Upper lobe of right lung (tissue), 1 donor: ENCODE measurements around the gene NUP50. TPM values are rescaled to one million over a fixed set of nuclear protein-coding genes. Genes with fewer than 3 reads are reported as not detected.

ENCODE experiments used
- ATAC-seq: fragments of 200-7000 bp; cut with Tn5 transposase; one replicate; pipeline ENCODE4 v1.9.1; 2020; ENCODE audit warnings: mild to moderate bottlenecking, moderate library complexity
- DNase-seq: peaks from one replicate; pipeline ENCODE4 v3.0.0-alpha.2; 2020
- H3K27ac ChIP-seq: fragments of 200-600 bp; one replicate; pipeline ENCODE4 v1.8.0; 2022
- H3K27me3 ChIP-seq: fragments of 200-600 bp; one replicate; pipeline ENCODE4 v1.8.0; 2022; ENCODE audit warnings: mild to moderate bottlenecking
- H3K36me3 ChIP-seq: fragments of 200-600 bp; one replicate; pipeline ENCODE4 v1.8.0; 2022
- H3K4me1 ChIP-seq: fragments of 200-600 bp; one replicate; pipeline ENCODE4 v1.8.0; 2022
- H3K4me3 ChIP-seq: fragments of 200-600 bp; one replicate; pipeline ENCODE4 v1.8.0; 2022; ENCODE audit warnings: mild to moderate bottlenecking
- H3K9me3 ChIP-seq: fragments of 200-600 bp; one replicate; pipeline ENCODE4 v1.8.0; 2022
- intact Hi-C: fragments of 100-400 bp; cut with DNase I; formaldehyde crosslinking; loops from one replicate; pipeline ENCODE4 v1.11.0; 2022
- total RNA-seq: library from RNA; stranded (reverse); fragmentation: NEBNext Ultra II Directional; extraction: Animal tissue kit (Norgen Biotek cat#: 25700); gene quantifications from one replicate; pipeline ENCODE4 v1.2.1, GENCODE V29; 2021
- TF ChIP-seq, protein P1 (sequence below): fragments of 200-600 bp; IDR thresholded peaks from one replicate; pipeline ENCODE4 v1.8.0; 2022; ENCODE audit warnings: antibody characterized with exemption
- donor health status: DM: no; HTN: yes; CAD: no; lungs with severe emphysema.

NUP50 gene
- total RNA-seq, 1 donor from 2014 or later = 51.5 TPM

DNA sequence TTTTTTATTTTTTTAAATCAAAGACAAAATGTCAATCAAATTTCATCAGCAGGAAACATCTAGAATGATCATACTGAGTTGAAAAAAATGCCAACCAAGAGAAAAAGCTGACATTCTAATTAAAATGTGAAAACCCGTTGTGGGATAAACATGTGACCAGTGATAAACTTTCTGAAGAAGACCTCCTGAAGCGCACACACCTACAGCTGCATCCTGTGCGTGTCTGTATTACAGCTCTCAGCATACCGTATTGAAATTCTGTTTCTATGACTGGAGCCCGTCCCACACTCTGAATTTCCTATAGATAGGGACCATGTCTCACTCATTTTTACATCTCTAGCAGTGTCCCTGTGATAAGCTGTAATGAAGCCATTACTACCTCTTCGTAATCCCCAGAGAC is 12.2 kb upstream of the NUP50 start:
- H3K36me3 ChIP-seq = no peaks in the 10 kb centered on the region
- H3K4me1 ChIP-seq = no peaks in the 10 kb centered on the region
- intact Hi-C loops = no loop called here
- DNase-seq (no peak), ATAC-seq (no peak)
- no peaks in the 10 kb centered on the region for H3K27me3 ChIP-seq
- no peak overlapping the region for H3K4me3 ChIP-seq
- TF ChIP-seq, protein P1, sequence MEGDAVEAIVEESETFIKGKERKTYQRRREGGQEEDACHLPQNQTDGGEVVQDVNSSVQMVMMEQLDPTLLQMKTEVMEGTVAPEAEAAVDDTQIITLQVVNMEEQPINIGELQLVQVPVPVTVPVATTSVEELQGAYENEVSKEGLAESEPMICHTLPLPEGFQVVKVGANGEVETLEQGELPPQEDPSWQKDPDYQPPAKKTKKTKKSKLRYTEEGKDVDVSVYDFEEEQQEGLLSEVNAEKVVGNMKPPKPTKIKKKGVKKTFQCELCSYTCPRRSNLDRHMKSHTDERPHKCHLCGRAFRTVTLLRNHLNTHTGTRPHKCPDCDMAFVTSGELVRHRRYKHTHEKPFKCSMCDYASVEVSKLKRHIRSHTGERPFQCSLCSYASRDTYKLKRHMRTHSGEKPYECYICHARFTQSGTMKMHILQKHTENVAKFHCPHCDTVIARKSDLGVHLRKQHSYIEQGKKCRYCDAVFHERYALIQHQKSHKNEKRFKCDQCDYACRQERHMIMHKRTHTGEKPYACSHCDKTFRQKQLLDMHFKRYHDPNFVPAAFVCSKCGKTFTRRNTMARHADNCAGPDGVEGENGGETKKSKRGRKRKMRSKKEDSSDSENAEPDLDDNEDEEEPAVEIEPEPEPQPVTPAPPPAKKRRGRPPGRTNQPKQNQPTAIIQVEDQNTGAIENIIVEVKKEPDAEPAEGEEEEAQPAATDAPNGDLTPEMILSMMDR = no peak
- H3K9me3 ChIP-seq = no peaks in the 10 kb centered on the region
- H3K27ac ChIP-seq = no peak overlapping the region

DNA sequence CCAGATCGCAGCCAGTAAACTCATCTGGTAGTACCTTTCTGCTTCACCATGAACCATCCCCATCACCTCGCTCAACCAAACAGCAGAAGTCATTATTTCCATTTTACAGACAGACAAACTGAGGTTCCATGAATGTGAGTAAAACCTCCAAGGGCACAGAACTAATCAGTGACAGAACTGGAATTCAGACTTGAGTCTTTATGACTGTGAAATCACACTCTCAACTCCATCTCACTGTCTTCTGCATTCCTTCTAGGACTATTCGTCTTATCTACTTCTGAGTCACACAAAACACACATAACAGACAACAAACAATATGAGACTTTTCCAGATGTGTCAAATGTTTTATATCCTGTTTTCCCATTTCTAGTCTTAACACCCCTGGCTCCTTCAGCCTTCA is 9.3 kb upstream of the NUP50 start:
- ATAC-seq = no peak
- H3K36me3 ChIP-seq = no peaks in the 10 kb centered on the region
- intact Hi-C loops = no loop called here
- H3K4me1 ChIP-seq = peaks cover 17% of the 10 kb centered on the region
- TF ChIP-seq, protein P1 = no peak
- no peaks in the 10 kb centered on the region for H3K9me3 ChIP-seq
- no peak overlapping the region for H3K4me3 ChIP-seq
- H3K27me3 ChIP-seq = no peaks in the 10 kb centered on the region
- DNase-seq = no peak
- H3K27ac ChIP-seq = no peak overlapping the region

GRCh38 chr22:45155050-45155840 is 8.5 kb upstream of the NUP50 start:
- H3K36me3 ChIP-seq = no peaks in the 10 kb centered on the region
- no peak overlapping the region for H3K27ac ChIP-seq
- no peak for DNase-seq
- peaks cover 25% of the 10 kb centered on the region for H3K4me1 ChIP-seq
- no peaks in the 10 kb centered on the region for H3K27me3 ChIP-seq
- no peak overlapping the region for H3K4me3 ChIP-seq
- TF ChIP-seq, protein P1 = no peak
- ATAC-seq = no peak
- intact Hi-C loops = no loop called here
- no peaks in the 10 kb centered on the region for H3K9me3 ChIP-seq

DNA sequence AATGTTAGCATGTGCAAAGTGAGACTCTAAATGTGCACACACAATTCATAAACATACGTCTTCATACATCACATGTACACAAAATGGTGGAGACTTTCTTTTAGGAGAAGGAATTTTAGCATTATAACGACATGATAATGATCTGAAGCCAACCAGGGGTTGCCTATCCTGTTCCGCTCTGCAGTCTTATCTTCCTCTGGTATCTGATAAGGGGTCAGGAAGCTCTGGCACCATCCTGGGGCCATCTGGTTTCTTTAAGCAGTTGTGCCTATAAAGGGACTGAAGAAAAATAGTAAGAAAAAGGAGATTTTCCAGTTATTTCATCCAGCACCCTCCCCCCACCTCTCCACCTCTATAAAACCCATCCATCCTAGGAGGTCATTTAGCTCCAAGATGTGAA is 5.8 kb upstream of the NUP50 start:
- ATAC-seq (no peak), DNase-seq (no peak)
- H3K4me1 ChIP-seq = peaks cover 31% of the 10 kb centered on the region
- H3K36me3 ChIP-seq = no peaks in the 10 kb centered on the region
- H3K27ac ChIP-seq = peak overlapping the region; percentile 81
- H3K4me3 ChIP-seq = no peak overlapping the region
- TF ChIP-seq, protein P1 = no peak
- H3K27me3 ChIP-seq = no peaks in the 10 kb centered on the region
- no peaks in the 10 kb centered on the region for H3K9me3 ChIP-seq
- intact Hi-C loops = no loop called here

DNA sequence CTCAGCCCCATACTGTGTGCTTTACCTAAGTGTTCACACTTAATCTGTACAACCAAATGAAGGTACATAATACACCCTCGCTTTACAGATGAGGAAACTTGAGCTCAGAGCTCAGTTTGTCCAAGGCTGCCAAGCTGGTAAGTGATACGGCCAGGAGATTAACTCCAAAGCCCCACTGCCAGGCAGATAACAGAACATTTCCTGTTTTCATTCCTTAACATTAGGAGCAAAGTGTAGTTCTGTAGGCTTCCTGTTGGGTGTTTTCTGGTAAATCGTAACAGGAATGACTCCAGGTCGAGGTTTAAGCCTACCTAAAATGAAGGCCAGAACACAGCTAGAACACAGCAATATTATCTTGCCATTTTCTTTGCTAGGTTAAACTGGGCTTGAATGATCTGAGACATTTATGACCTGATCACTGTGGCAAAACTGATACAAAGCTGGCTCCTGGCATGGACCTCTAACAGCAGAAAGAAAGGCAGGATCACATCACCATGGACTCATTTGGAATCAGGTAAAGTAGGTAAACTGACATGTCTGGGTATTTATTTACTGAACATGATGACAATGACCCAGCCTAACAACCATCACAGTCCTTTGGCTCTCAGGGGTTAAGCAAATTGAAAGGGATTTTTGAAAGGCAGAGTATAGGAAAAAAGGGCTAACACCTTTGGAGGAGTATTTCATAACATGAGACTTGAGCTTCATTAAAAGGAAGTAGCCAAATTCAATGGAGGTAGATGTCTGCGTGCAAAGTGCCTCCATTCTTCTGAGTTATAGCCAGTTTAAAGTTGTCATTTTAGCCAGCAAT is 3.9 kb upstream of the NUP50 start:
- DNase-seq = no peak
- intact Hi-C loops = no loop called here
- no peak for ATAC-seq
- Histone ChIP-seq H3K27me3 (no peaks in the 10 kb centered on the region), H3K4me3 (no peak overlapping the region), H3K27ac (peak overlapping the region; percentile 81), H3K4me1 (peaks cover 34% of the 10 kb centered on the region), H3K36me3 (no peaks in the 10 kb centered on the region), H3K9me3 (no peaks in the 10 kb centered on the region)
- TF ChIP-seq, protein P1 = peak; percentile 12
